GM13976 (cell line): ENCODE data around the gene TTLL11.

Source experiments
- DNase-seq: peaks from one replicate; pipeline ENCODE4 v3.0.0; 2012; ENCODE audit warnings: low spot score
- in situ Hi-C: fragments of 300-500 bp; cut with MboI; formaldehyde crosslinking; loops from one replicate; pipeline ENCODE4 v1.12.0; 2022; ENCODE audit warnings: low sequenced_read_pairs, mixed read lengths, inconsistent platforms; ENCODE audit not compliant: unreplicated experiment
- TF ChIP-seq, protein P1 (sequence below): IDR thresholded peaks from 2 replicates; pipeline ENCODE4 v1.5.1; 2012; ENCODE audit warnings: borderline replicate concordance, mild to moderate bottlenecking; ENCODE audit not compliant: insufficient read depth; ENCODE audit errors: extremely low read depth, missing control alignments, control extremely low read depth

The TTLL11 gene

DNA sequence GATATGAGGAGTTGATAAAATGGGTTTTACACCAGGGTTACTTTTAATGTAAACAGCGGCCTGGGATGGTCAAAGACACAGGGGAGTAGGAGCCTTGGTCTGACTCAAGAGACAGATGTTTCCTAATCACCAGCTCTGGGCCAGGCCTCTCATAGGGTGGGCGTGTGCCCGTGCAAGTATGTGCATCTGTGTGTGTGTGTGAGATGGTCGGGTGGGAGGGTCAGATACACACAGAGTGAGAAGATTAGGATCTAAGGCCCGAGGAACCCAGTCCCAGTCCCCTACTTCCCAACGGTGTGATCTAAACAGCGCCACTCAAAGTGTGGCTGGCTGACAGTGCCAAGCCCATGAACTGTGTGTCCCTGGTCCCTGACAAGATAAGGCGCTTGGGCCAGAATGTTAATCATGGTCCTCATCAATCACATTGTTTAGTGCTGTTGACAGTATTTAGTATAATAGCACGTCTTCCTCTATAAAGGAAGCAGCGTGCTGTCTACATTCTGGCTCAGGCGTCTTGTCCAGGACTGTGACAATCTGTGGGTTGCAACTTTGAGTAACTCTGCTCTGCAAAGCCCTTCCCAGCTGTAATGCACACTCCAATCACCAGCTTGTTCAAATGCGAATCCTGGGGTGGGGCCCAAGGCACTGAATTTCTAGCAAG, 267.9 kb downstream of the TTLL11 start:
- TF ChIP-seq, protein P1, sequence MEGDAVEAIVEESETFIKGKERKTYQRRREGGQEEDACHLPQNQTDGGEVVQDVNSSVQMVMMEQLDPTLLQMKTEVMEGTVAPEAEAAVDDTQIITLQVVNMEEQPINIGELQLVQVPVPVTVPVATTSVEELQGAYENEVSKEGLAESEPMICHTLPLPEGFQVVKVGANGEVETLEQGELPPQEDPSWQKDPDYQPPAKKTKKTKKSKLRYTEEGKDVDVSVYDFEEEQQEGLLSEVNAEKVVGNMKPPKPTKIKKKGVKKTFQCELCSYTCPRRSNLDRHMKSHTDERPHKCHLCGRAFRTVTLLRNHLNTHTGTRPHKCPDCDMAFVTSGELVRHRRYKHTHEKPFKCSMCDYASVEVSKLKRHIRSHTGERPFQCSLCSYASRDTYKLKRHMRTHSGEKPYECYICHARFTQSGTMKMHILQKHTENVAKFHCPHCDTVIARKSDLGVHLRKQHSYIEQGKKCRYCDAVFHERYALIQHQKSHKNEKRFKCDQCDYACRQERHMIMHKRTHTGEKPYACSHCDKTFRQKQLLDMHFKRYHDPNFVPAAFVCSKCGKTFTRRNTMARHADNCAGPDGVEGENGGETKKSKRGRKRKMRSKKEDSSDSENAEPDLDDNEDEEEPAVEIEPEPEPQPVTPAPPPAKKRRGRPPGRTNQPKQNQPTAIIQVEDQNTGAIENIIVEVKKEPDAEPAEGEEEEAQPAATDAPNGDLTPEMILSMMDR: no peak
- no peak for DNase-seq
- in situ Hi-C loops: no loop called here

DNA sequence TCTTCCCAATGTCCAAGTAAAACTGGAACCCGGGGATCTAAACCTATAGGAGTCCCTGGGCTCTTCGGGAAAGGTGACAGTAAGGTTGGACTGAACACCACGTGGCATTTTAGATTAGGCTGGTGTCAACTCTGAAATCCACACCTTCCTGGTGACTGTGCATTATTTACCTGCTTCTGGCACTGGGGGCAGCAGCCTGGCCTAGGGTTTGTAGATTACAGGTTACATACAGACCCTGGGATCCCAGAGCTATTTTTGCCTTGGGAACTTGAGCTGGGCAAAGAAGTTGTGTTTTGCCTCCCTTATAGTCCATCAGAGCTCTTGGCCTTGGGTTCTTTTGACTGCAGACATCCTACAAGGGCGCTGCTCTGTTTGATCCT, 268.5 kb downstream of the TTLL11 start:
- in situ Hi-C loops: no loop called here
- TF ChIP-seq, protein P1: no peak
- no peak for DNase-seq

DNA sequence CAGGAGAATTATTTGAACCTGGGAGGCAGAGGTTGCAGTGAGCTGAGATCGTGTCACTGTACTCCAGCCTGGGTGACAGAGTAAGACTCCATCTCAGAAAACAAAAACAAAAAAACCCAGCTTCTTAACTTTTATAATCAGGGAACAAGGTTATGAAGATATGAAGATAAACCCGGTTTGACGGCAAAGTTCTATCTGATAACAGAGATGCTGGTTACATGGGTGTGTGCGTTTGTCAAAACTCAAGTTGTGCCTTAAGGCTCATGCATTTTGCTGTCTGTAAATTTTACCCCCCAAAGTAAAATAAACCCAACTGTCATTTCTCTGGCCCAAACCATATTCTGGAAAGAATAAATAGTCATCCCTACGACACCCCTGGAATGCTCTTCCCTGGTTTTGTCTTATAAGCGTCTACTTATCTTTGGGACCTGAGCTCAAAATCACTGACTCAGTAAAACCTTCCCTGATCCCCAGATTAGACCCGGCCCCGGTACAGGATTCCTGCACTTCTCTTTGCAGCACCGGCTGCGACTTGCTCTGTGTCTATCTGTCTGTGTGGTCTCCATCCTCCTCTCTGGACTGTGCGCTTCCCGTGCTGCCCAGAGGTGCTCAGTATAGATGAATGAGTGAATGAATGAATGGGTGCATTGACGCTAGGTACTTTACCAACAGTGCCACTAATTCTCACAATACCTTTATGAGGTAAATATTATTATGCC, 269.5 kb downstream of the TTLL11 start:
- in situ Hi-C loops: no loop called here
- DNase-seq: no peak
- TF ChIP-seq, protein P1: no peak

DNA sequence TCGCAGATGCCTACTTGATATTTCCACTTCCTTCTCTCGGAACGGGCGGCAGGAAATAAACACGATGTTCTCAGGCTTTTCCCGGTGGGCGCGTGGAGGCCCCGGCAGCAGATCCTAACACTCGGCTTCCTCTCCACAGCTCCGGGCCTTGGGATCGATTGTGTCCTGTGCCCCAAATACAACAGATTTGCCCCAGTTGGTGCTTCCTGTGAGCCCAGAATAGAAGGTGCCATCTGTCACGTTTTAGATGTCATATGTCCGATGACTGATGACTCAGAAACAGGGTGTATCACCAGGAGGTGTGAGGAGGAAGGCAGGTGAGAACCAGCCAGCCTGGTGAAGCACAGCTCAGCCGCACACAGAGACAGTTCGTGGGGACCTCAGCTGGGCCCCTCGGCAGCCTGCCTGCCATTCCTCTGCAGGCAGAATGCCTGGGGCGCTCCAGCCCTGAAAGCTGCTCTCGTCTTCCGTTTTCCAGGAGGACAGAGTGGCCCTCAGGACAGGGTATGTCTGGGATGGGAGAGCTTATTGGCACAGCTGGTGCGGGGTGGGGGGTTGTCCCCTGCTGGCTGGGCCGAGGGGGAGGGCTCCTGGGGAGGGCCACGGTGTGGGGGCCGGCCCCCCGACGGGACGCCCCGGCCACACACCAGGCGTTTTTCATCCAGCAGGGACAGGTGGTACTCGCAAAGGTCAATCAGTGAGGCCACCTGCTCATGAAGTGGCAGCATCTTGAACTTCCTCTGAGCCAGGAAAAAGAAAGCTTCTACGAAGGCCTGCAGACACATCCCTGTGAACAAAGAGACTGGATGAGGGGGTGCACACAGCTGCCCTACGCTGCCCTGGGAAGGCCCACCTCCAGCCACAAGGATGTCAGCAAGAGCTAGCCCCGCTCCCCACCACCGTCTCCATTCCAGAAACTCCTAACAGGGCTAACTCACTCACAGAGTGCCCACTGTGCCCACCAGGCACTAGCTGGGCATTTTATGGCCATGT, 270.7 kb downstream of the TTLL11 start:
- no peak for DNase-seq
- in situ Hi-C loops: no loop called here

DNA sequence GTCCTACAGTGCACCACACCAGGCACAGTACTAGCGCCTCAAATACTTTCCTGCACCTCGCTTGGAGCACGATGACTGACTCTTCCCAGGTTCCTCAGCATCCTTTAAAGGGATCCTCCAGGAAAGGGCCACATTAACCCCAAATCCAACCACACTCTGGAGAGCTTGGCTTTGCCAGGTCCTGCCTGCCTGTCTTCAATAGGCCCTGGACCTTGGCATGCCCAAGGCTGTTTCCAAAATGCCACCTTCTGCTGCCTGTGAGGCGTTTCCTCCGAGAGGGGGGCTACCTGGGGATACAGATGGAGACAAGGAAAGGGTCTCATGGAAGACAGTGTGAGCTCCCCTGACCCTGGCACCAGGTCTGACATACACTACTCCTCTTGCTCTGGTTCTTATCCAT, 271.8 kb downstream of the TTLL11 start:
- TF ChIP-seq, protein P1: no peak

More for the DNA sequence above, 270.7 kb downstream of the TTLL11 start:
- TF ChIP-seq, protein P1: no peak

DNA sequence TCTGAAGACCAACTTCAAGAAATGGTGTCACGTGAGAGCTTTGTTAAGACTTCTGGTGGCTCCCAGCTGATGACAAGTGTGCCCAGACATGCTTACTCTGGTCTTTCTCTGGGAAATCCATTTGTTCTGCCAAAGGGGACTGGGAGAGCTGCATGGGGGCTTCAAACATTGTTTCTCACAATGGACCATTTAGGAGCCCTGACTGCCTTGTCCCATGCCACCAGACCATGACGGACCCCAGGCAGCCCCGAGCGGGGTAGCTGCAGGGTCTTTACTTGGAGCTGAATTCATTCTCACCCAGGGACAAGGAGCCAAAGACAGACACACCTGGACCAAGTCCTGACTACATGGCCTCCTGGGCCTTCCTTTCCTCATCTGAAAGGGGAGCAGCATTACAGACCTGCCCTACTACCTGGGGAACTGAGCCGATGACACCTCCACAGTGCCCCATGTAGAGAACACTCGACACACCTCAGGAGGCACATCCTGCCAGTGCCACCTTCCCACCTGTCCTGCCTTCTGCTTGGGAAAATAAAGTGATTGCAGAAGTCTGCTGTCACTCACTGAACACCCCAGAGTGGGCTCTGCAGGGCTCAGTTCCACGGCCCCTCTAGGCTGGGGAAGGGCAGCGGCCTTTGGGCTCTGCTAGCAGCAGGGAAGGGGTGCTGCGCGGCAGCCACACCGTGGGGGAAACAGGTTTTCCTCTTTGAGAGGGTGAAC, 272.7 kb downstream of the TTLL11 start:
- no peak for DNase-seq
- in situ Hi-C loops: no loop called here
- TF ChIP-seq, protein P1: no peak

More for the DNA sequence above, 271.8 kb downstream of the TTLL11 start:
- no peak for DNase-seq
- in situ Hi-C loops: no loop called here
